ENCODE data around the gene GAS7. TPM values are rescaled to one million over a fixed set of nuclear protein-coding genes. Genes with fewer than 3 reads are reported as not detected.

The GAS7 gene
- total RNA-seq, 1 experiment from 2014 or later: 12.3 TPM

DNA sequence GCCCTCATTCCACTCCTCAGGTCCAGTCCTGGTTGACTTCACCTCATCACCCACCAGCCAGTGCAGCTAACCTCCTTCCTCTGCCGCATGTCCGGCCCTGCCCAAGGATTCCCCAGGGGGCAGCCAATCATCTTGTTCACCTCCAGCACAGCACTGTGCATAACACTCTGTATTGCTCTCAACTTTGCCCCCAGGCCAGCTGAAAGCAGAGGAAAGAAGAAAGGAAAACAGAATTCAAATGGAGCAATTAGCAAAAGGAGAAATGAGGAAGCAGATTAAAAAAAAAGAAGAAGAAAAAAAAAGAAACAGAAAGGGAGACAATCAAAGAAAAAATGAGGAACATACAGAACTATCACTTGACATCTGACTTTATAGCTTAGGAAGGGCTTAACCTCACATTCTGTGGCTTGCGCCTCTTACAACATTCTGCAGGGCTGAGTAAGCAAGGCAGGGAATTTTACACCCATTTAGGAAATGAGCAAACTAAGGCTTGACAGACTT, 26.1 kb downstream of the GAS7 start:
- Mint-ChIP-seq H3K27ac (0 out of 2 replicates have a peak overlapping the region, but pooled peaks have one; percentile 41), H3K4me3 (no peak overlapping the region), H3K36me3 (peaks cover 4% of the 10 kb centered on the region; the same call in 1 of the 2 replicates), H3K4me1 (peaks cover 26% of the 10 kb centered on the region), H3K9me3 (peaks cover 11% of the 10 kb centered on the region), H3K27me3 (ENCODE audit: low read depth) (no peaks in the 10 kb centered on the region)
- TF ChIP-seq EMX1 (CRISPR knock-in tag; IDR thresholded peaks at IDR 0.05): no peak
- no peak for TF ChIP-seq SMAD4 (CRISPR knock-in tag; IDR thresholded peaks at IDR 0.05)
- no peak for TF ChIP-seq GABPB1 (CRISPR knock-in tag; IDR thresholded peaks at IDR 0.05)
- ATAC-seq: peak; percentile 53; the same call in 1 of the 2 replicates
- CTCF ChIA-PET: interaction anchor here (1.3 kb wide), 1 partner anchor 10 kb away, joined by 3 read pairs; no protein-coding TSS in a partner anchor
- POLR2A ChIA-PET: no interaction called here
- no peak for DNase-seq (ENCODE audit: low spot score)

GRCh38 chr17:10171581-10171981, 26.8 kb downstream of the GAS7 start:
- peaks cover 11% of the 10 kb centered on the region for H3K9me3 Mint-ChIP-seq
- TF ChIP-seq ZBTB21 (CRISPR knock-in tag; IDR thresholded peaks at IDR 0.05; ENCODE audit: borderline replicate concordance): no peak
- no peak for TF ChIP-seq FOXP4 (CRISPR knock-in tag; IDR thresholded peaks at IDR 0.05)
- TF ChIP-seq E2F5 (CRISPR knock-in tag; IDR thresholded peaks at IDR 0.05): no peak
- no peak for TF ChIP-seq FOXK1 (CRISPR knock-in tag; IDR thresholded peaks at IDR 0.05)
- no peak for TF ChIP-seq AR (CRISPR knock-in tag; IDR thresholded peaks at IDR 0.05)
- TF ChIP-seq, protein P1, sequence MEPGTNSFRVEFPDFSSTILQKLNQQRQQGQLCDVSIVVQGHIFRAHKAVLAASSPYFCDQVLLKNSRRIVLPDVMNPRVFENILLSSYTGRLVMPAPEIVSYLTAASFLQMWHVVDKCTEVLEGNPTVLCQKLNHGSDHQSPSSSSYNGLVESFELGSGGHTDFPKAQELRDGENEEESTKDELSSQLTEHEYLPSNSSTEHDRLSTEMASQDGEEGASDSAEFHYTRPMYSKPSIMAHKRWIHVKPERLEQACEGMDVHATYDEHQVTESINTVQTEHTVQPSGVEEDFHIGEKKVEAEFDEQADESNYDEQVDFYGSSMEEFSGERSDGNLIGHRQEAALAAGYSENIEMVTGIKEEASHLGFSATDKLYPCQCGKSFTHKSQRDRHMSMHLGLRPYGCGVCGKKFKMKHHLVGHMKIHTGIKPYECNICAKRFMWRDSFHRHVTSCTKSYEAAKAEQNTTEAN (CRISPR knock-in tag; IDR thresholded peaks at IDR 0.05): no peak
- no peak for TF ChIP-seq SMAD4 (CRISPR knock-in tag; IDR thresholded peaks at IDR 0.05)
- no peak for TF ChIP-seq ZNF416 (CRISPR knock-in tag; IDR thresholded peaks at IDR 0.05)
- TF ChIP-seq PRRX2 (CRISPR knock-in tag; IDR thresholded peaks at IDR 0.05): no peak
- TF ChIP-seq TEAD4 (CRISPR knock-in tag; IDR thresholded peaks at IDR 0.05): no peak
- no peak for TF ChIP-seq GTF2I (CRISPR knock-in tag; conservative IDR thresholded peaks at IDR 0.05)
- no peak for TF ChIP-seq NR1H2 (CRISPR knock-in tag; IDR thresholded peaks at IDR 0.05)
- TF ChIP-seq ZNF281 (CRISPR knock-in tag; IDR thresholded peaks at IDR 0.05): no peak
- DNase-seq (ENCODE audit: low spot score) (no peak), ATAC-seq (no peak)
- H3K4me1 Mint-ChIP-seq: peaks cover 19% of the 10 kb centered on the region
- CTCF ChIA-PET: interaction anchor here (0.6 to 1.6 kb wide), 4 partner anchors 9 to 188 kb away, joined by 3 to 6 read pairs (median 4); no protein-coding TSS in a partner anchor
- peaks cover 4% of the 10 kb centered on the region; the same call in 1 of the 2 replicates for H3K36me3 Mint-ChIP-seq
- POLR2A ChIA-PET: no interaction called here
- no peaks in the 10 kb centered on the region for H3K27me3 Mint-ChIP-seq (ENCODE audit: low read depth)
- H3K4me3 Mint-ChIP-seq: no peak overlapping the region
- no peak overlapping the region for H3K27ac Mint-ChIP-seq

Data from WTC11 (cell line).